ENCODE data around the gene DIS3L2. TPM values are rescaled to one million over a fixed set of nuclear protein-coding genes. Genes with fewer than 3 reads are reported as not detected.

DIS3L2 gene
- total and polyA plus RNA-seq, 2 of the 8 experiments (the other 6 are each of a cell fraction or from before 2014, with no cell fraction given): 11.5 to 21.6 TPM

- TF ChIP-seq, protein P1, sequence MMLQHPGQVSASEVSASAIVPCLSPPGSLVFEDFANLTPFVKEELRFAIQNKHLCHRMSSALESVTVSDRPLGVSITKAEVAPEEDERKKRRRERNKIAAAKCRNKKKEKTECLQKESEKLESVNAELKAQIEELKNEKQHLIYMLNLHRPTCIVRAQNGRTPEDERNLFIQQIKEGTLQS (IDR thresholded peaks at IDR 0.05; ENCODE audit: insufficient read depth, low read depth, low read length): no peak
- no peak for TF ChIP-seq MAFK (IDR thresholded peaks at IDR 0.05; ENCODE audit: low read depth, low read length)
- no peak for TF ChIP-seq KDM1A (IDR thresholded peaks at IDR 0.05; ENCODE audit: borderline replicate concordance, low read length)
- no peak for TF ChIP-seq CHD7 (IDR thresholded peaks at IDR 0.05; ENCODE audit: insufficient replicate concordance, low read length)
- no peak for TF ChIP-seq CTBP2 (IDR thresholded peaks at IDR 0.05; ENCODE audit: borderline replicate concordance, insufficient read depth, insufficient read length, low read length)
- TF ChIP-seq GTF2F1 (IDR thresholded peaks at IDR 0.05; ENCODE audit: borderline replicate concordance, low read depth, low read length): no peak
These were observed 165.0 kb downstream of the DIS3L2 start (continued) for GRCh38 chr2:232126301-232127099.

All from H1 (cell line).